H1 (cell line): ENCODE results near the gene TCF4. TPM values are rescaled to one million over a fixed set of nuclear protein-coding genes. Genes with fewer than 3 reads are reported as not detected.

Experiments
- CBX8 ChIP-seq: fragments of 300-800, 300-1000 bp; sonication (generic); IDR thresholded peaks from 2 replicates; pipeline ENCODE4 v1.7.1; 2016; ENCODE audit warnings: low read depth, low read length, borderline replicate concordance
- CHD1 ChIP-seq: IDR thresholded peaks from 2 replicates; pipeline ENCODE4 v1.6.1; 2012; ENCODE audit warnings: low read depth, low read length, improper control_type of control experiment
- GABPA ChIP-seq: IDR thresholded peaks from 2 replicates; pipeline ENCODE4 v1.6.1; 2011; ENCODE audit warnings: mild to moderate bottlenecking, low read length, moderate library complexity, borderline replicate concordance; ENCODE audit not compliant: insufficient read depth
- JUN ChIP-seq: IDR thresholded peaks from 2 replicates; pipeline ENCODE4 v1.6.1; 2011; ENCODE audit warnings: low read depth, mild to moderate bottlenecking, improper control_type of control experiment, low read length
- RFX5 ChIP-seq: IDR thresholded peaks from 2 replicates; pipeline ENCODE4 v1.6.1; 2011; ENCODE audit warnings: low read depth, low read length, improper control_type of control experiment, borderline replicate concordance
- polyA plus RNA-seq, 7 experiments: library from polyadenylated mRNA; depleted of rRNA in 3 of 7; stranded (reverse) in 5 of 7; unstranded in 2 of 7; fragments of >200 nt in 5 of 7; fragments of 200-250 nt in 2 of 7; gene quantifications; 1 replicate in 5 of 7; 2 replicates in 1 of 7; 4 replicates in 1 of 7; pipeline versions ENCODE4 v1.2.1 to v1.2.3, GENCODE V29; 2011 to 2013; ENCODE audit warnings: missing spikeins in 2 of 7, mixed read lengths in 2 of 7
- total RNA-seq: library from RNA; stranded (reverse); fragmentation: NEBNext Ultra II Directional; extraction: Animal tissue kit (Norgen Biotek cat#: 25700); gene quantifications from 2 replicates; pipeline ENCODE4 v1.2.1, GENCODE V29; 2021

TCF4 gene
- total and polyA plus RNA-seq, 2 of the 8 experiments (the other 6 are each of a cell fraction or from before 2014, with no cell fraction given): 59.3 to 118 TPM

- TF ChIP-seq JUN: no peak
- no peak for TF ChIP-seq CBX8
- no peak for TF ChIP-seq RFX5
- no peak for TF ChIP-seq GABPA
- TF ChIP-seq CHD1: no peak
- TF ChIP-seq, all 59 proteins: peak for 0
Measured at GRCh38 chr18:55585065-55585919, 2.7 kb downstream of the TCF4 start (continued).
